Hepatocyte (in vitro differentiated cells): ENCODE results near the gene ZNF541. TPM values are rescaled to one million over a fixed set of nuclear protein-coding genes. Genes with fewer than 3 reads are reported as not detected.
"Not testable (repeated sequence)": the region's sequence is repeated elsewhere in the genome, so short reads cannot be mapped to it uniquely, and the experiment has no call there.

Experiments used
- DNase-seq: peaks from one replicate; pipeline ENCODE4 v3.0.0-alpha.2; 2016; ENCODE audit warnings: low spot score
- H2AFZ ChIP-seq: fragments of 200-600 bp; sonication (generic); 2 replicates; pipeline ENCODE4 v1.6.0; 2016; ENCODE audit warnings: antibody characterized with exemption, mild to moderate bottlenecking
- H3K27ac ChIP-seq: fragments of 200-600 bp; sonication (generic); 2 replicates; pipeline ENCODE4 v1.5.1; 2016; ENCODE audit warnings: mild to moderate bottlenecking
- H3K27me3 ChIP-seq: fragments of 200-600 bp; sonication (generic); 2 replicates; pipeline ENCODE4 v1.6.1; 2016
- H3K36me3 ChIP-seq: fragments of 200-600 bp; sonication (generic); replicated peaks from 2 replicates; pipeline ENCODE4 v1.5.1; 2016; ENCODE audit warnings: low read depth; ENCODE audit not compliant: insufficient read depth
- H3K4me1 ChIP-seq: fragments of 200-600 bp; sonication (generic); 2 replicates; pipeline ENCODE4 v1.5.1; 2016; ENCODE audit warnings: mild to moderate bottlenecking, moderate library complexity; ENCODE audit not compliant: insufficient read depth
- H3K4me2 ChIP-seq: fragments of 200-600 bp; sonication (generic); 2 replicates; pipeline ENCODE4 v1.6.0; 2016
- H3K4me3 ChIP-seq: fragments of 200-600 bp; sonication (generic); 2 replicates; pipeline ENCODE4 v1.5.1; 2016; ENCODE audit warnings: mild to moderate bottlenecking
- H3K79me2 ChIP-seq: fragments of 200-600 bp; sonication (generic); 2 replicates; pipeline ENCODE4 v1.6.0; 2017; ENCODE audit warnings: mild to moderate bottlenecking
- H3K9me2 ChIP-seq: fragments of 200-600 bp; sonication (generic); replicated peaks from 2 replicates; pipeline ENCODE4 v1.6.0; 2017; ENCODE audit warnings: mild to moderate bottlenecking; ENCODE audit not compliant: insufficient read depth
- H3K9me3 ChIP-seq: fragments of 200-600 bp; sonication (generic); 2 replicates; pipeline ENCODE4 v1.5.1; 2016; ENCODE audit warnings: low read depth, mild to moderate bottlenecking
- H4K20me1 ChIP-seq: fragments of 200-600 bp; sonication (generic); 2 replicates; pipeline ENCODE4 v1.6.0; 2016; ENCODE audit warnings: mild to moderate bottlenecking; ENCODE audit not compliant: insufficient read depth, poor library complexity, severe bottlenecking
- EZH2 ChIP-seq: fragments of 200-600 bp; sonication (generic); IDR thresholded peaks from 2 replicates; pipeline ENCODE4 v1.6.1; 2016; ENCODE audit warnings: antibody characterized with exemption, mild to moderate bottlenecking, borderline replicate concordance
- EZH2phosphoT487 ChIP-seq: fragments of 200-600 bp; sonication (generic); IDR thresholded peaks from one replicate; pipeline ENCODE4 v1.6.1; 2018; ENCODE audit warnings: antibody characterized with exemption, mild to moderate bottlenecking, low read depth, moderate library complexity; ENCODE audit not compliant: unreplicated experiment, severe bottlenecking
- WGBS: methylation state at CpG from one replicate; pipeline ENCODE4 v1.1.6; 2016; ENCODE audit warnings: low lambda C conversion rate; ENCODE audit errors: missing lambda C conversion rate; 5-methylcytosine and 5-hydroxymethylcytosine counted together
- polyA plus RNA-seq: library from polyadenylated mRNA; unstranded; fragments of >200 nt; fragmentation: Nextera tagmentation; extraction: Ambion mirVana; gene quantifications from 2 replicates; pipeline ENCODE4 v1.2.1, GENCODE V29; 2016
- total RNA-seq: library from RNA; depleted of rRNA; stranded (reverse); fragments of >200 nt; gene quantifications from 2 replicates; pipeline ENCODE4 v1.2.3, GENCODE V29; 2014
- TF ChIP-seq, protein P1 (sequence below): fragments of 200-600 bp; sonication (generic); IDR thresholded peaks from 2 replicates; pipeline ENCODE4 v1.5.1; 2016; ENCODE audit warnings: antibody characterized with exemption, mild to moderate bottlenecking; ENCODE audit not compliant: poor library complexity

The ZNF541 gene
- total and polyA plus RNA-seq, 2 experiments from 2014 or later: 0.05 to 0.43 TPM

DNA sequence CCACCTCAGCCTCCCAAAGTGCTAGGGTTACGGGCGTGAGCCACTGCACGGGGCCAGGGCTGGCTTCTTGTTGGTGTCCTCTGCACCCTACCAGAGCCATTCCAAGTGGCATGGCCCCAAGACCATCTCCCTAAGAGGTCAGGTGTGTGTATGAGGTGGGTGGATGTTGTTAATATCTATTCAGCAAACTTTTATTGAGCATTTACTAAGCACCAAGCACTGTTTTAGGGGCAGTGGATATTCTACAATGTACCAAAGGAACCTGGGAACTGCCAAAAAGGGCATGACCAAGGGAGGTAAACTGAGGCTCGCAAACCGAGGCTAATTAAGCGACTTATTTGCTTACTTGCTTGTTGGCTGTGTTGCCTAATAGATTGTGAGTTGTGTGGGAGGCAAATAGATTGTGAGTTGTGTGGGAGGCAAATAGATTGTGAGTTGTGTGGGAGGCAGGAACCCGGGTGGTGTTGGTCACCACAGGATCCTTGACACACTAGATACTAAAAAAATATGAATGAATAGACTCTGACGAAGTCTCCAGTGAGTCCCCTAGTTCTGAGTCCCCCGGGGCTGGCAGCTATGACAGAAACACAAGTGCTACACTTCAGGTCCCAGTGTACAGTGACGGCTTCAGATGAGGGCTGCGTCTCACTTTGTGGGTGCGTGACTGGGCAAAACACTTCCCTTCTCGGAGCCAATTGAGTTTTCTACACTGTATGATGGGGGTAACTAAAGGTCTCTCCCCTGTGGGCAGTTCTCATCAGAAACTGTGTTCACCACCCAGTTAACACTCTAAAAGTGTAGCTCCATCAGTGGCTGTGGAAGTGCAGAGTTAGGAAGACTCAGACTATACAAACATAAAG, 31.0 kb upstream of the ZNF541 start:
- Histone ChIP-seq H3K36me3 (no peaks in the 10 kb centered on the region), H4K20me1 (no peaks in the 10 kb centered on the region), H3K9me2 (no peaks in the 10 kb centered on the region), H2AFZ (no peak overlapping the region), H3K79me2 (peaks cover 15% of the 10 kb centered on the region), H3K4me1 (peaks cover 16% of the 10 kb centered on the region), H3K4me3 (no peak overlapping the region), H3K27me3 (no peaks in the 10 kb centered on the region), H3K4me2 (no peak overlapping the region), H3K9me3 (no peaks in the 10 kb centered on the region), H3K27ac (no peak overlapping the region)
- DNase-seq: no peak
- 78% methylated on average over 13 of the region's 13 CpGs for WGBS
- TF ChIP-seq EZH2: no peak
- no peak for TF ChIP-seq EZH2phosphoT487
- TF ChIP-seq, protein P1, sequence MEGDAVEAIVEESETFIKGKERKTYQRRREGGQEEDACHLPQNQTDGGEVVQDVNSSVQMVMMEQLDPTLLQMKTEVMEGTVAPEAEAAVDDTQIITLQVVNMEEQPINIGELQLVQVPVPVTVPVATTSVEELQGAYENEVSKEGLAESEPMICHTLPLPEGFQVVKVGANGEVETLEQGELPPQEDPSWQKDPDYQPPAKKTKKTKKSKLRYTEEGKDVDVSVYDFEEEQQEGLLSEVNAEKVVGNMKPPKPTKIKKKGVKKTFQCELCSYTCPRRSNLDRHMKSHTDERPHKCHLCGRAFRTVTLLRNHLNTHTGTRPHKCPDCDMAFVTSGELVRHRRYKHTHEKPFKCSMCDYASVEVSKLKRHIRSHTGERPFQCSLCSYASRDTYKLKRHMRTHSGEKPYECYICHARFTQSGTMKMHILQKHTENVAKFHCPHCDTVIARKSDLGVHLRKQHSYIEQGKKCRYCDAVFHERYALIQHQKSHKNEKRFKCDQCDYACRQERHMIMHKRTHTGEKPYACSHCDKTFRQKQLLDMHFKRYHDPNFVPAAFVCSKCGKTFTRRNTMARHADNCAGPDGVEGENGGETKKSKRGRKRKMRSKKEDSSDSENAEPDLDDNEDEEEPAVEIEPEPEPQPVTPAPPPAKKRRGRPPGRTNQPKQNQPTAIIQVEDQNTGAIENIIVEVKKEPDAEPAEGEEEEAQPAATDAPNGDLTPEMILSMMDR: no peak

- WGBS: 81% methylated on average over 17 of the region's 17 CpGs
- TF ChIP-seq EZH2 (no peak), EZH2phosphoT487 (no peak)
- TF ChIP-seq, protein P1: no peak
- H3K27me3 ChIP-seq: no peaks in the 10 kb centered on the region
- no peaks in the 10 kb centered on the region for H3K79me2 ChIP-seq
- no peaks in the 10 kb centered on the region for H4K20me1 ChIP-seq
- H3K36me3 ChIP-seq: no peaks in the 10 kb centered on the region
- H3K4me2 ChIP-seq: peak overlapping the region; percentile 80
- peak overlapping the region; percentile 21 for H3K4me3 ChIP-seq
- peaks cover 12% of the 10 kb centered on the region for H3K4me1 ChIP-seq
- no peaks in the 10 kb centered on the region for H3K9me2 ChIP-seq
- H3K27ac ChIP-seq: peak overlapping the region; percentile 85
- DNase-seq: peak; percentile 59
- H3K9me3 ChIP-seq: no peaks in the 10 kb centered on the region
- H2AFZ ChIP-seq: peak overlapping the region; percentile 64
Measured at GRCh38 chr19:47601180-47601904, 28.4 kb upstream of the ZNF541 start.

DNA sequence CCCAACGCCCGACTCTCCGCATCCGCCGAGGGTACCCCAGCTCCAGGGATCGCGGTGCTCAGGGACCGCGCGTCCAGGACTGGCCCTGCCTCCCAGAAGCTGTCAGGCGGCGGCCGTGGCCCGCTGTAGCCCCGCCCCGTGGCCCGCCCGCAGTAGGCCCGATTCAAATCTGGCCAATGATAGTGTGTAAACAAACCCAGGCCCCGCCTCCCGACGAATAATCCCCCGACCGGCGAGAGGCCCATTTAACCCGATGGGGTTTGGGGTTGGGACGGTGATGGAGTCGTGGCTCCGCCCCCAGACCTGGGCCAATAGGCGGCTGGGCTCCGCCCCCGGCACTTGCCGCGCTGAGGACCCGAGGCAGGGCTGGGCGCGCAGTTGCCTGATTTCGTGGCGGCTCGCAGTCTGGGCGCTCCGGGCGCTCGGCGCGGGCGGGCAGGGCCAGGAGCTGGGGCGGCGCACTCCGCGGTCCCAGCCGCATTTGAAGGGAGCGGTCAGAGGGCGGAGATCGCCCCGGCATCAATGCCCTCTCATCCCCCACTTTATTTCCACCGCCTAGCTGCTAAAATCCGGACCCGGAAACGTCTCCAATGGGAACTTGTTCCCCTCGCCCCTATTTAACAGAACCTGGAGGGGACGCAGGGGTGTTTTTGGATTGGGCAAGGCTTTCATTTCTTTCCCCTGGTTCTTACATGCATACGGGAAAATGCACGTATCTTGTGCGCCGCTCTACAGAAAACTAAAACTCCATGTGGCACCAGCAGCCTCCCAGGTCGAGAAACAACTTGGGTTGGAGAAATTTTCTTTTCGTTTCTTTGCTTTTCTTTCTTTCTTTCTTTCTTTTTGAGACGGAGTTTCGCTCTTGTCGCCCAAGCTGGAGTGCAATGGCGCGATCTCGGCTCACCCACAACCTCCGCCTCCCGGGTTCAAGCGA, 27.6 kb upstream of the ZNF541 start:
- TF ChIP-seq, protein P1: no peak
- TF ChIP-seq EZH2 (no peak), EZH2phosphoT487 (no peak)
- Histone ChIP-seq H3K27ac (peak overlapping the region; percentile 85), H3K4me2 (peak overlapping the region; percentile 80), H3K27me3 (no peaks in the 10 kb centered on the region), H3K9me3 (no peaks in the 10 kb centered on the region), H4K20me1 (no peaks in the 10 kb centered on the region), H2AFZ (peak overlapping the region; percentile 64), H3K4me3 (peak overlapping the region; percentile 21), H3K79me2 (no peaks in the 10 kb centered on the region), H3K36me3 (no peaks in the 10 kb centered on the region), H3K9me2 (no peaks in the 10 kb centered on the region), H3K4me1 (peaks cover 12% of the 10 kb centered on the region)
- DNase-seq: peak; percentile 100
- WGBS: 6% methylated on average over 75 of the region's 77 CpGs

DNA sequence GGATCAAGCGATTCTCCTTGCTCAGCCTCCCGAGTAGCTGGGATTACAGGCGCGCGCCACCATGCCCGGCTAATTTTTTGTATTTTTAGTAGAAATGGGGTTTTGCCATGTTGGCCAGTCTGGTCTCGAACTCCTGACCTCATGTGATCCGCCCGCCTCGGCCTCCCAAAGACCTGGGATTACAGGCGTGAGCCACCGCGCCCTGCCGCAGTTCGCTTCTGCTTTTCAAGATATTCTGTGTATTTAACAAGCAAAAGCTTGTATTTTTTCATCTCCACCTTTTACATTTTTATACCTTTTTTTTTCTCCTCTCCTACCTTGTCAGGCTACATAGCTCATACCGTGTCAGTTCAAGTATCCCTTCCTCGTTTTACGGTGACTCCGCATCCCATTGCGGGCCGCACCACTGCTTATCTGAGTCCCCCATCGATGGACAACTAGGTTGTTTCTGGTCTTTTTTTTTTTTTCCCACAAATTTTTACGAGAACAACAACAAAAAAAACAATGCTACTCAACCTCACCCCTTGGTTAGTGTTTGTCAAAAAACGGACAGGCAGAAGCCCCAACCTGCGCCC, 26.8 kb upstream of the ZNF541 start:
- H3K79me2 ChIP-seq, H3K9me2 ChIP-seq, H2AFZ ChIP-seq, H3K27me3 ChIP-seq, DNase-seq, H3K36me3 ChIP-seq, H3K9me3 ChIP-seq, H4K20me1 ChIP-seq: not testable (repeated sequence)
- Histone ChIP-seq H3K27ac (peak overlapping the region; percentile 78), H3K4me3 (peak overlapping the region; percentile 17), H3K4me2 (peak overlapping the region; percentile 76), H3K4me1 (peaks cover 12% of the 10 kb centered on the region)
- WGBS: 25% methylated on average over 25 of the region's 25 CpGs
